ENCODE data around the gene PGAM2.

DNA sequence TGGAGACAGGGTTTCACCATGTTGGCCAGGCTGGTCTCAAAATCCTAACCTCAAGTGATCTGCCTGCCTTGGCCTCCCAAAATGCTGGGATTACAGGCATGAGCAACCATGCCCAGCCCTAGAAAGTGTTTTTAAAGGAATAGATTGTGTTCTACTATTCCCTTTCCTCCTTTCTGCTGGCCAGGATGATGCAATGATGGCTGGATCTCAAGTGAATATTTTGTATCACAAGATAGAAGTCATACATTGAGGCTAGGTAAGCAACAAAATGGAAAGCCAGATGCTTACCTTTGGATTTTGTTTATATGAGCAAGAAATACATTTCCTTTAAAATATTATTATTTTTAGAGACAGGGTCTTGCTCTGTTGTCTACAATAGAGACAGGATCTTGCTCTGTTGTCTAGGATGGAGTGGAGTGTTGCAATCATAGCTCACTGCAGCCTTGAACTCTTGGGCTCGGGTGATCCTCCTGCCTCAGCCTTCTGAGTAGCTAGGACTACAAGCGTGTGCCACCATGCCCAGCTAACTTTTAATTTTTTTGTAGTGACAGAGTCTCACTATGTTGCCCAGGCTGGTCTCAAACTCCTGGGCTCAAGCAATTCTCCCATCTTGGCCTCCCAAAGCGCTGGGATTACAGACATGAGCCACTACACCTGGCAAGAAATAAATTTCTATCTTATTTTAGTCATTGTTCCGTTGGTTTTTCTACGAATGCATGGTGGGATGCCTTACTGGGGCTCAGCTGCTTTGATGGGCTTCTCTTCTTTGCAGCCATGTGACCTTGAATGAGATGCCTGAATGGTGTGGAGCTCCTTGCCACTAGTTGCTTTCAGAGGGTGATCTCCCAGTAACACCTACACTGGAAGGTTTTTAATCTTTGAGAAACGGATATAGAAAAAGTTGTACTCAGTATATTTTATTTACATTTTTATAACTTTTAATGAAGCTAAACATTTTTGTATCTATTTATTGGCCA is 33.0 kb upstream of the PGAM2 start:
- TF ChIP-seq EZH2 (IDR thresholded peaks at IDR 0.05; ENCODE audit: insufficient read depth, poor library complexity, severe bottlenecking), result no peak
- no peak for TF ChIP-seq EZH2phosphoT487 (IDR thresholded peaks at IDR 0.05; ENCODE audit: insufficient read depth, low read depth)
